ENCODE measurements around the gene ALDH1B1. TPM values are rescaled to one million over a fixed set of nuclear protein-coding genes. Genes with fewer than 3 reads are reported as not detected.

Gene ALDH1B1
- total and polyA plus RNA-seq, 2 experiments from 2014 or later, result 26.9 to 39.5 TPM

- Histone ChIP-seq H3F3A (ENCODE audit: insufficient read depth) (no peaks in the 10 kb centered on the region), H4K20me1 (ENCODE audit: insufficient read depth) (no peaks in the 10 kb centered on the region), H3K27ac (no peak overlapping the region), H3K4me1 (ENCODE audit: insufficient read depth) (no peaks in the 10 kb centered on the region), H3K9me2 (ENCODE audit: insufficient read depth) (no peaks in the 10 kb centered on the region), H3K9ac (no peak overlapping the region), H3K9me3 (ENCODE audit: low read depth) (no peaks in the 10 kb centered on the region), H3K36me3 (ENCODE audit: low read depth) (no peaks in the 10 kb centered on the region), H3K4me3 (no peak overlapping the region), H3K4me2 (ENCODE audit: unreplicated experiment) (no peak overlapping the region), H3K79me2 (ENCODE audit: insufficient read depth) (no peaks in the 10 kb centered on the region), H2AFZ (no peak overlapping the region), H3K27me3 (replicated peaks; ENCODE audit: insufficient read depth) (0 out of 2 replicates have a peak, but pooled peaks cover 4% of the 10 kb centered on the region)
- WGBS, 2 experiments (ENCODE audit: low coverage in 1 of 2, low lambda C conversion rate in 2 of 2, missing lambda C conversion rate in 2 of 2), result 66 to 71% methylated on average over 2 of the region's 2 CpGs
- in situ Hi-C loops (cut with MboI), result loop anchor here (25.0 kb wide), 1 partner anchor 209 kb away; no protein-coding TSS in a partner anchor
- peak; percentile 42 for DNase-seq
- no peak for TF ChIP-seq EZH2phosphoT487 (IDR thresholded peaks at IDR 0.05; ENCODE audit: insufficient read depth, low read depth)
- TF ChIP-seq EZH2 (IDR thresholded peaks at IDR 0.05; ENCODE audit: insufficient read depth, poor library complexity, severe bottlenecking), result no peak
These were observed 21.0 kb upstream of the ALDH1B1 start for GRCh38 chr9:38371495-38371894.

- no peak overlapping the region for H3K9ac ChIP-seq
- no peaks in the 10 kb centered on the region for H3F3A ChIP-seq (ENCODE audit: insufficient read depth)
- H3K27me3 ChIP-seq (replicated peaks; ENCODE audit: insufficient read depth), result 0 out of 2 replicates have a peak, but pooled peaks cover 4% of the 10 kb centered on the region
- no peak overlapping the region for H3K4me3 ChIP-seq
- no peak overlapping the region for H2AFZ ChIP-seq
- no peak for TF ChIP-seq EZH2phosphoT487 (IDR thresholded peaks at IDR 0.05; ENCODE audit: insufficient read depth, low read depth)
- TF ChIP-seq EZH2 (IDR thresholded peaks at IDR 0.05; ENCODE audit: insufficient read depth, poor library complexity, severe bottlenecking), result no peak
- H3K4me2 ChIP-seq (ENCODE audit: unreplicated experiment), result no peak overlapping the region
- WGBS, 2 experiments (ENCODE audit: low coverage in 1 of 2, low lambda C conversion rate in 2 of 2, missing lambda C conversion rate in 2 of 2), result 45 to 46% methylated on average over 10 of the region's 10 CpGs
- no peak overlapping the region for H3K27ac ChIP-seq
- no peaks in the 10 kb centered on the region for H3K9me3 ChIP-seq (ENCODE audit: low read depth)
- in situ Hi-C loops (cut with MboI), result loop anchor here (25.0 kb wide), 1 partner anchor 211 kb away; no protein-coding TSS in a partner anchor
- H4K20me1 ChIP-seq (ENCODE audit: insufficient read depth), result no peaks in the 10 kb centered on the region
- DNase-seq, result no peak
- no peaks in the 10 kb centered on the region for H3K9me2 ChIP-seq (ENCODE audit: insufficient read depth)
- H3K4me1 ChIP-seq (ENCODE audit: insufficient read depth), result no peaks in the 10 kb centered on the region
- H3K79me2 ChIP-seq (ENCODE audit: insufficient read depth), result no peaks in the 10 kb centered on the region
- no peaks in the 10 kb centered on the region for H3K36me3 ChIP-seq (ENCODE audit: low read depth)
These were observed 19.5 kb upstream of the ALDH1B1 start for GRCh38 chr9:38372762-38373619.

- H3K27me3 ChIP-seq (replicated peaks; ENCODE audit: insufficient read depth), result 0 out of 2 replicates have a peak, but pooled peaks cover 4% of the 10 kb centered on the region
- no peaks in the 10 kb centered on the region for H3K4me1 ChIP-seq (ENCODE audit: insufficient read depth)
- TF ChIP-seq EZH2phosphoT487 (IDR thresholded peaks at IDR 0.05; ENCODE audit: insufficient read depth, low read depth) (no peak), EZH2 (IDR thresholded peaks at IDR 0.05; ENCODE audit: insufficient read depth, poor library complexity, severe bottlenecking) (no peak)
- H3K9ac ChIP-seq, result no peak overlapping the region
- no peak overlapping the region for H3K4me3 ChIP-seq
- H3K9me3 ChIP-seq (ENCODE audit: low read depth), result no peaks in the 10 kb centered on the region
- H3F3A ChIP-seq (ENCODE audit: insufficient read depth), result no peaks in the 10 kb centered on the region
- H3K79me2 ChIP-seq (ENCODE audit: insufficient read depth), result no peaks in the 10 kb centered on the region
- DNase-seq, result no peak
- H2AFZ ChIP-seq, result no peak overlapping the region
- no peaks in the 10 kb centered on the region for H3K36me3 ChIP-seq (ENCODE audit: low read depth)
- no peaks in the 10 kb centered on the region for H3K9me2 ChIP-seq (ENCODE audit: insufficient read depth)
- in situ Hi-C loops (cut with MboI), result loop anchor here (25.0 kb wide), 1 partner anchor 211 kb away; no protein-coding TSS in a partner anchor
- no peak overlapping the region for H3K27ac ChIP-seq
- 57 to 65% methylated on average over 3 of the region's 3 CpGs for WGBS, 2 experiments (ENCODE audit: low coverage in 1 of 2, low lambda C conversion rate in 2 of 2, missing lambda C conversion rate in 2 of 2)
- no peaks in the 10 kb centered on the region for H4K20me1 ChIP-seq (ENCODE audit: insufficient read depth)
- H3K4me2 ChIP-seq (ENCODE audit: unreplicated experiment), result no peak overlapping the region
These were observed 18.8 kb upstream of the ALDH1B1 start for GRCh38 chr9:38373679-38374078.

- Histone ChIP-seq H3K79me2 (ENCODE audit: insufficient read depth) (no peaks in the 10 kb centered on the region), H3K4me1 (ENCODE audit: insufficient read depth) (no peaks in the 10 kb centered on the region), H3K9me2 (ENCODE audit: insufficient read depth) (no peaks in the 10 kb centered on the region), H3K4me3 (no peak overlapping the region), H3K9ac (no peak overlapping the region), H3K9me3 (ENCODE audit: low read depth) (no peaks in the 10 kb centered on the region), H3K27ac (no peak overlapping the region), H3K4me2 (ENCODE audit: unreplicated experiment) (no peak overlapping the region), H4K20me1 (ENCODE audit: insufficient read depth) (no peaks in the 10 kb centered on the region), H3K36me3 (ENCODE audit: low read depth) (no peaks in the 10 kb centered on the region), H3F3A (ENCODE audit: insufficient read depth) (no peaks in the 10 kb centered on the region), H2AFZ (no peak overlapping the region), H3K27me3 (replicated peaks; ENCODE audit: insufficient read depth) (0 out of 2 replicates have a peak, but pooled peaks cover 4% of the 10 kb centered on the region)
- 80 to 82% methylated on average over 5 of the region's 5 CpGs for WGBS, 2 experiments (ENCODE audit: low coverage in 1 of 2, low lambda C conversion rate in 2 of 2, missing lambda C conversion rate in 2 of 2)
- no peak for TF ChIP-seq EZH2phosphoT487 (IDR thresholded peaks at IDR 0.05; ENCODE audit: insufficient read depth, low read depth)
- no peak for TF ChIP-seq EZH2 (IDR thresholded peaks at IDR 0.05; ENCODE audit: insufficient read depth, poor library complexity, severe bottlenecking)
- in situ Hi-C loops (cut with MboI), result loop anchor here (25.0 kb wide), 2 partner anchors 213 to 888 kb away; partner anchors contain the start of gene POLR1E
- no peak for DNase-seq
These were observed 17.5 kb upstream of the ALDH1B1 start for GRCh38 chr9:38374847-38375571.
